Activated CD4-positive, alpha-beta T cell treated with anti-CD3 and anti-CD28 coated beads, Interleukin-2, Interleukin-6, amounts not matched to agents 100 ng/mL and 50 ng/mL, durations not matched to agents 16 hours and 8 hours (primary cell): ENCODE measurements around the gene HDAC2.

ENCODE experiments used
- DNase-seq: peaks from one replicate; pipeline ENCODE4 v3.0.0-alpha.2; 2020

Gene HDAC2

GRCh38 chr6:113907102-113907815, 63.7 kb downstream of the HDAC2 start:
- no peak for DNase-seq

GRCh38 chr6:113903666-113904330, 67.2 kb downstream of the HDAC2 start:
- no peak for DNase-seq

- DNase-seq: no peak
Measured at GRCh38 chr6:113901482-113901881, 69.5 kb downstream of the HDAC2 start.

- DNase-seq: no peak
Measured at GRCh38 chr6:113894712-113895674, 76.0 kb downstream of the HDAC2 start.

GRCh38 chr6:113893866-113894265, 77.1 kb downstream of the HDAC2 start:
- no peak for DNase-seq

GRCh38 chr6:113893451-113893850, 77.5 kb downstream of the HDAC2 start:
- DNase-seq: no peak

GRCh38 chr6:113888956-113889630, 81.9 kb downstream of the HDAC2 start:
- no peak for DNase-seq

GRCh38 chr6:113888493-113888892, 82.5 kb downstream of the HDAC2 start:
- DNase-seq: no peak

GRCh38 chr6:113886512-113886911, 84.4 kb downstream of the HDAC2 start:
- no peak for DNase-seq

- DNase-seq: no peak
Measured at GRCh38 chr6:113884011-113884410, 86.9 kb downstream of the HDAC2 start.
